GM21529 (cell line): Measurements from ENCODE around the gene SND1.

Experiments used
- ATAC-seq: cut with Tn5 transposase; IDR thresholded peaks from one replicate; pipeline ENCODE4 v1.9.1; 2021; ENCODE audit not compliant: unreplicated experiment

Gene SND1

DNA sequence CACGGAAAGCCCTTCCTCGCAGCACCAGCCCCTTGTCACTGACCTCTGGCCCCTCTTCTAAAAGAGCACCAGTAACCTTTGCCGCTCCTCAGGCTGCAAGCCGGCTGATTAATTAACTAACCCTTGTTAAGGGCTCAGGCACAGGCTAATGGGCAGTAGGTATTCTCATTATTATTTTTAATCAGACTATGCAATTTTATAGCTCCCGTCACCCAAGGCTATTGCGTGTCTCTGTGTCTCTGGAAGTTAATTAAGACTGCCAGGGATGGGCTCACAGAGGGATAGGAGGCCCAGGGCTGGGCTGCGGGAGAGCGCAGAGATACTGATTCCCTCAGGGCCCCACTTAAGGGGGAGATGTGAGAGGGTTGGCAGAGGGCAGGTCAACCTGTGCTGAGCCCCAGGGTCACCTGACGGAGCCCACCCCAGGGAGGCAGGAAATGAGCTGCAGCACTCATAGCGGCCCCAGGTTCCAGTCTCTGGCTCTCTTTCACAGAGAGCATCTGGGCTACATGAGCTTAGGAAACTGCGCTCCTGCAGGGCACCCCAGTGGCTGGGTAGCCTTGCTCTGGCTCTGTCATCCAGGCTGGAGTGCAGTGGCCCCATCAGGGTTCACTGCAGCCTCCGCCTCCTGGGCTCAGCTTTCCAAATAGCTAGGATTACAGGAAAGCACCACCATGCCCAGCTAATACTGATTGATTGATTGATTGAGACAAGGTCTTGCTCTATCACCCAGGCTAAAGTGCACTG is 471.5 kb downstream of the SND1 start:
- no peak for ATAC-seq

DNA sequence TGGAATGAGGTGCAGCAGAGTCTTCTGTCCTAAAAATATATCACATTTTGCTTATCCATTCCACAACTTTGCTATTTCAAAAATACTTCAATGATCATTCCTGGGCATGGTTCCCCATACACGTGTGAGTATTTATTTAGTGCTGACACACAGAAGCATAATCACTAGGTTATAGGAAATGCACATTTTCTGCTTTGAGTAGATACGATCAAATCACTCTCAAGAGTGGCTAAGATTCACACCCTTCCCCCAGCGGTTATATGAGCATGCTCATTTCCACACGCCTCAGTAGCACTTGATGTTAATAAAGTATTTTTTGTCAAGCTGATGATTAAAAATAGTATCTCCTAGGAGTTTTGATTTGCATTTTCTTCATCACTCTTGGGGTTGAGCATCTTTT is 472.8 kb downstream of the SND1 start:
- no peak for ATAC-seq

DNA sequence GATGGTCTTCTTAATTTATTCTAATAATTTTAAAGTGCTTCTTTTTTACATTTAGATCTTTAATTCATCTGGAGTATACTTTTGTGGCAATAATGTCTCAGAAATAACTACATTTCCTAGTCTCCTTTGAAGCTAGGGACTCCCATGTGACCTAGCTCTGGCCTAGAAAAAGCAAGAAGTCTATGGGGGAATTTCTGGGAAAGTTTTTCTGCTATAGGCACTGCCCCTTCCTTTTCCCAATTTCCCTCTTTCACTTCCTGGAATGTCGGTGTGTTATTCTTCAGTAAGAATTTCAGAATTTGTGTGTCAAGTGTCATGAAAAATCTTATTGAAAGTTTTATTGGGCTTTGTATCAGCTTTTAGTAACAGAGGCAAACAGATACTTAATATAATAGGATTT is 473.8 kb downstream of the SND1 start:
- ATAC-seq: no peak

DNA sequence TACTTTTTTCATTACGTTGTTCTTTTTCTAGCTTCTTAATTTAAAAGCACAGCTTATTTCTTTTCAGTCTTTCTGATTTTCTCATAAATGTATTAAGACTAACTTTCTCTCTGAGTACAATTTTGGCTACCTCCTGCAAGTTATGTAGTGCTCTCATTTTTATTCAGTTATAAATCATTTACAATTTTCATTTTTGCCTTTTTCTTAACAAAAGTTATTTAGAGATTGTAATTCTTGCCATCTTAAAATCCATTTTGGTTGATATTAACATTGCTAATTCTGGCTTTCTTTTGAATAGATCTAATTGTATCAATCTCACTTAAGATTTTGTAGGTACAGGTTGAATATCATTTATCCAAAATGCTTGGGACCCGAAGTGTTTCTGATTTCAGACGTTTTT is 476.4 kb downstream of the SND1 start:
- ATAC-seq: no peak

DNA sequence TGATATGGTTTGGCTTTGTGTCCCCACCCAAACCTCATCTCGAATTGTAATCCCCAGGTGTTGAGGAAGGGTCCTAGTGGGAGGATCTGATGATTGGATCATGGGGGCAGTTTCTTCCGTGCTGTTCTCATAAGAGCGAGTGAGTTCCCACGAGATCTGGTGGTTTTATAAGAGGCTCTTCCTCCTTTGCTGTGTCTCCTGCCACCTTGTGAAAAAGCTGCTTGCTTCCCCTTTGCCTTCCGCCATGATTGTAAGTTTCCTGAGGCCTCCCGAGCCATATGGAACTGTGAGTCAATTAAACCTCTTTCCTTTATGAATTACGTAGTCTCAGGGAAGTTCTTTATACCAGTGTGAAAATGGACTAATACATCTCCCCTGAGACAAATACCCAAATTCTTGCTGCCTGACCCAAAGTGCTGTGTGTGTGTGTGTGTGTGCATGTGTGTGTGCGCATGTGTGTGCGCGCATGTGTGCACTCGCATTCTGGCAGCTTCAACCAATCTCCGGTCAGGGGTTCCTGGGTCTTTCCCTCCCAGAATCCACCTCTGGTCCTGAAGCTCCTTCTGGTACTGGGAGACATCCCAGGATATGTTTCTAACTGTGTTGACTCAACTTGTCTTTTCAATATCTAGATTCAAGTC is 477.4 kb downstream of the SND1 start:
- no peak for ATAC-seq

DNA sequence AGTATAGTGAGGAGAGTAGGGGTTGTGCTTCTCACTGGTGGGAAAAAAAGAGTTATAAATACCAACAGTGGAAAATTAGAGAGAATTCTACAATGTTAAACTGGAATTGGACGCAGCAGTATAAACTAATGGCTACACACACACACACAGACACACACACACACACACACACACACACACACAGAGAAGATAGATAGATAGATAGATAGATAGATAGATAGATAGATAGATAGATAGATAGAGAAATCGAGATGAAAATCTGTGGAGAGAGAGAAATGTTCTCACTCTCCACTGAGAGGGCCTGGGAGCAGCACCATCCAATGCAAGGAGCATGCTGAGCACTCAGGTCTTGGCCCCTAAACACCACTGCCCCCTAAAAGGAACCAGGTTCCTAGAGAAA is 479.1 kb downstream of the SND1 start:
- ATAC-seq: no peak

DNA sequence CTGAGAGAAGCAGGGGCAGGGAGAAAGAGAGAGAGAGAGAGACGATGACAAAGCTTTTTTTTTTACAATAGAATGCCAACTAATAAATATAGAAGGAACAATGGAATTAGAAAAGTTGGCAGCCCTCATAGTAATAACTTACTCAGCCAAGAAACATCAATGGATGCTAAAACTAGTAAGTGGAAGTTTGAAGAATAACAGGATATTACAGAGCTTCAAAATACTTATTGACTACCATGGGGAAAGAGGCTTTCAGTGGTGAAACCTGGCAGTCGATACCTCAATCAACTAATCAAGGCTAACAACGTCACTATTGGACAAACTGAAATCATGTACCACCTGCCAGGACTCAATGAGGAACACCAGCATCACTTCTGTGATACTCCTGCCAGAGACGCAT is 479.7 kb downstream of the SND1 start:
- no peak for ATAC-seq

DNA sequence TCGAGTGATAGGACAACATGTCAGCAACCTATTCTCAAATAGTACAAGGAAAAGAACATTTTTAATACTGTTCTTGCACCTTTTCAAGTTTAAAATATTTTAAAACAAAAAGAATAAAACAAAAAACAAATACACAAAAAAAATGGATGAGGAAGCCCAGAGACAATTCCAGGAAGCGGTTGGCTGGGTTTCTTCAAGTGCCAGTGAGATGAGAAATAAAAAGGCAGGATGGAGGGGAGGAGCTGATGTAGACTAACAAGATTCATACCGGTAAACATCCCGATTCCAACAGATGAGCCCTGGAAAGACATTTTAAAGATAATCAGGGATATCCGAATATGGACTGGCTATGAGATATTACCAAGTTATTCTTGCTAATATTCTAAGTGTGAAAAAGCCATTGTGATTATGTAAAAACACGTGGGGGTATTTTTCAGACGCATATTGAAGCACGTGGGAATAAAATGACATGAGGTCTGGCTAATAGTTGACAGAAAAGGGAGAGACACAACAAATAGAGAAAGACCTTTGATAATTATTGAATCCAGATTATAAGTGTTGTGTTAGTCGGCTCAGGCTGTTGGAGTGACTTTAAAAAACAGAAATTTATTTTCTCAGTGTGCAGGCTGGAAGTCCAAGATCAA is 480.6 kb downstream of the SND1 start:
- no peak for ATAC-seq

DNA sequence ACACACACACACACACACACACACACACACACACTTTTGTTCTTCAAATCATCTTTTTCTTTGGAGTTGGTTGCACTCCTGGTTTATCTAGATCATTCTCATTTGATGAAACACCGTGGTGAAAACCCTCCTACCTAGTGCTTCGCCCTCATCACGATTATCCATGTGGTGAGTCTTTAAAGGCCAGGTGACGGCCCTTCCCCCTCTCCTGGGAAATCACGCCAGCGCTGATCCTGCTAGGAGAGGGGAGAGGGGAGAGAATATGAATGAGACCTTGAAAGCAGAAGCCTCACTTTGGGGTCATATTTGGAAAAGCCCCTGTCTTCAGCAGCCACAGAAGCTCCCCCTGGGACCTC is 483.1 kb downstream of the SND1 start:
- ATAC-seq: no peak

DNA sequence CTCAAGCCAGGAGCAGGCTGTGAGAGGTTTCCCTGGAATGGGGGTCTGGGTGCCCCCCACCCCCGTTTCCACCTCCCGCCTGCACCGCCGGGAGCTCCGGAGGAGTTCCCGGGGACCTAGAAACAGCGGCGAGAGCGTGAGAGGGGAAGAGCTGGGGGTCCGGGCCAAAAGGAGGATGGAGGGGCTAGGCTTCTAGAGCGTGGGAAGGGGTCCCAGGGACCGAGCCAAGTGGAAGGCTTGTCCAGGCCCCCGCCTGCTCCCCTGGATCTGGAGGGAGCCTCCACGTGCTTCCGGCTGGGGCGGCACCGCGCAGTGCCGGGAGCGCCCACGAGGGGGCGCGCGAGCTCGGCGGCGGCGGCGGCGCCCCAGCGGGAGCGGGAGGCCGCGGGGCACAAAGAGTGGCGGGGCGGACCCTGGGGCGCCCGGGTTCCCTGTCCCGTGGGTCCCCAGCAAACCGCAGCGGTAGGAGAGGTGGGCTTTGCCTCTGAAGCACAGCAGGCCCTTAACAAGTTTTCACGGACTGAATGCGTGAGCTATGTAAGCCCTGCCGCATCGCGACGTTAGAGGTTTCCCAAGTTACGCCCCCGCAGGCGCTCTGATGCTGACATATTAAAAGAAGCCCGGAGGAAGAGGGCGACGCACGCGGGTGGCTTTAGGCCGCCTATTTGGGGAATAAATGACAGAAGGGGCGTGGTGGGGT is 483.7 kb downstream of the SND1 start:
- peak; percentile 92 for ATAC-seq

DNA sequence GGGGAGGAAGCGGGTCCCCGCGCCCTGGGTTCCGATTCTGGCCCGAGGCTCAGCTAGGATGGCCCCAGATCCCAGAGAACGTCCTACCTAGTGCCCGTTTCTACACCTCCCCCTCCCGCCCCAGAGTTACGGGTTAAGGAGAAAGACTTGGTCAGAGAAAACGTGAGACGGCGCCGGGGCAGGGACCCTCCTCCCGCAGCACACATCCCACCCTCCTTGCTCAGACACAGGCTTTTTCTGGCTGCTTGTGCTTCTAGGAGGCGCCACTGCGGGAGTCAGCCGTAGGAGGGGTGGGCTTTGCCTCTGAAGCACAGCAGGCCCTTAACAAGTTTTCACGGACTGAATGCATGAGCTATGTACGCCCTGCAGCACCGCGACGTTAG is 484.2 kb downstream of the SND1 start:
- ATAC-seq: no peak

DNA sequence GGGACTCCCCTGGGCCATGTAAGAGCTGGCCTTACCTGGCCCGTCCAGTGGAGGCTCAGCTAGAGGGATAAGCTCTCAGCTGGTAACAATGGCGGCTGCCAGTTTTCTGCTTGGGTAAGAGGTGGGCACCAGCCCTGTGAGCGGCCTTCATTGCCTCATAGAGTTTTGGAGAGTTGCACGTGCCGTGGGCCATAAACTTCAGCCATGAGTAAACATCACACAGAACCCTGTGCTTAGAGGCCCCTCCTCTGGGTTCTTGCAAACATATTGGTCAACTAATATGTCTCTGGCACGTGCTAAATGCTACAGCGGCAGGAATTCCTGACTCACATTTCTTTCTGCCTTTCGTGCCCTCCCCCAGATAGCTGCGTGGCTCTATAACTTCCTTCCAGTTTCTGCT is 485.2 kb downstream of the SND1 start:
- ATAC-seq: no peak

DNA sequence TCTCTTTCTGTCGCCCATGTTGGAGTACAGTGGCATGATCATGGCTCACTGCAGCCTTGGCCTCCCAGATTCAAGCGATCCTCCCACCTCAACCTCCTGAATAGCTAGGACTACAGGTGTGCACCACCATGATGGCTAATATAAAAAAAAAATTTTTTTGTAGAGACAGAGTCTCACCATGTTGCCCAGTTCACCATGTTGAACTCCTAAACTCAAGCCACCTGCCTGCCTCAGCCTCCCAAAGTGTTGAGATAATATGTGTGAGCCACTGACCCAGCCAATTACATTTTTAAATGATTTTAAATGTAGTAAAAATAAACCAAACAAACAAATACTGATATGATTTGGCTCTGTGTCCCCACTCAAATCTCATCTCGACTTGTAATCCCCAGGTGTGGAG is 487.4 kb downstream of the SND1 start:
- ATAC-seq: no peak

DNA sequence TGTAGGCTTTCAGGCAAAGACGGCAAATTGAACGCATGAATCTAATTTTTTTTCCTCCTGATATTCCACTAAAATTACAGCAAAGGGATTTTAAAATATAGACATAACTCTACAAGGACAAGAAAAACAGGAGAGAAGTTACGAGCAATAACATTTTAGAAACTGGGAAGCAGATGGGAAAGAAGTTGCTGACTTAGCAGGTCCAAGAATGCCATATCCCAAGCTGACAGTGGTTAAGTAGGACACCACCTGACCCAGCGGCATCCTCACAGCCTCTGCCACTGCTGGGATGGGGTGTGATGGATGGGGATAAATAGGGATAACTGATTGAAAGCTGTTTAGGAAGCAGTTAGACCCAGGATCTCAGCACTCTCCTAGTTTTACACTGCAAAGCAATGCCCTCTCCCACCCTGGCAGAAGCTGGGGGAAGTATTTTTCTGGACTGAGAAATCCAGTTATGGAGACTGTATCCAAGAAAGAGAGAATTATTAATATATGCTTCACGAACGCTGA is 489.7 kb downstream of the SND1 start:
- no peak for ATAC-seq
